K562 (cell line): ENCODE results near the gene SPINT4. TPM values are rescaled to one million over a fixed set of nuclear protein-coding genes. Genes with fewer than 3 reads are reported as not detected.

Experiments used
- ARID2 ChIP-seq: fragments of 450-650 bp; IDR thresholded peaks from 2 replicates; pipeline ENCODE4 v1.6.1; 2017; ENCODE audit warnings: antibody characterized with exemption, mild to moderate bottlenecking
- BRF1 ChIP-seq: IDR thresholded peaks from 3 replicates; pipeline ENCODE4 v1.6.1; 2011; ENCODE audit warnings: borderline replicate concordance, mild to moderate bottlenecking; ENCODE audit not compliant: insufficient read length; ENCODE audit errors: extremely low read depth
- CBX2 ChIP-seq: fragments of 200-600 bp; sonication (generic); IDR thresholded peaks from one replicate; pipeline ENCODE4 v1.6.1; 2012; ENCODE audit warnings: mild to moderate bottlenecking, low read length, inconsistent platforms; ENCODE audit not compliant: insufficient read depth, poor library complexity, severe bottlenecking
- CEBPZ ChIP-seq: fragments of 150-350 bp; IDR thresholded peaks from 2 replicates; pipeline ENCODE4 v1.6.1; 2014; ENCODE audit warnings: low read depth, mild to moderate bottlenecking, low read length, borderline replicate concordance
- CSDE1 ChIP-seq, 2 experiments: fragments of 450-650 bp; IDR thresholded peaks; 2 replicates each; pipeline ENCODE4 v1.6.1; 2016; ENCODE audit warnings: mild to moderate bottlenecking in 1 of 2
- DMBX1 ChIP-seq: fragments of 250-450 bp; sonication (Bioruptor Pico); IDR thresholded peaks from 2 replicates; pipeline ENCODE4 v1.8.0; 2022; ENCODE audit warnings: inconsistent platforms, mild to moderate bottlenecking, moderate library complexity, borderline replicate concordance
- DNMT1 ChIP-seq: fragments of 450-650 bp; IDR thresholded peaks from 2 replicates; pipeline ENCODE4 v1.6.1; 2016; ENCODE audit warnings: antibody characterized with exemption, mild to moderate bottlenecking
- FOXA3 ChIP-seq, 2 experiments: fragments of 450-650 bp in 1 of 2; sonication (generic) in 1 of 2; formaldehyde crosslinking; IDR thresholded peaks in 1 of 2; conservative IDR thresholded peaks in 1 of 2; 2 replicates each; pipeline versions ENCODE4 v1.4.0 to v1.8.0; 2020 to 2022; ENCODE audit warnings: mild to moderate bottlenecking in 2 of 2, missing genetic modification reagents in 1 of 2
- FOXJ2 ChIP-seq: fragments of 200-800 bp; sonication (Bioruptor generic); IDR thresholded peaks from 2 replicates; pipeline ENCODE4 v1.6.1; 2016; ENCODE audit warnings: missing genetic modification characterization, missing compliant biosample characterization
- JUND ChIP-seq, 2 experiments: IDR thresholded peaks; 2 replicates in 1 of 2; 3 replicates in 1 of 2; pipeline ENCODE4 v1.6.1; 2011; ENCODE audit warnings: borderline replicate concordance in 2 of 2, low read depth in 2 of 2, low read length in 2 of 2, improper control_type of control experiment in 1 of 2, missing biosample characterization in 1 of 2, missing genetic modification characterization in 1 of 2, missing genetic modification reagents in 1 of 2
- MAZ ChIP-seq, 2 experiments: fragments of 450-650 bp in 1 of 2; sonication (generic) in 1 of 2; formaldehyde crosslinking; IDR thresholded peaks in 1 of 2; conservative IDR thresholded peaks in 1 of 2; 2 replicates each; pipeline versions ENCODE4 v1.4.0 to v1.5.0; 2020; ENCODE audit warnings: mild to moderate bottlenecking in 1 of 2, missing genetic modification reagents in 1 of 2
- MECOM ChIP-seq: fragments of 250-450 bp; sonication (Bioruptor Pico); IDR thresholded peaks from 2 replicates; pipeline ENCODE4 v1.8.0; 2022; ENCODE audit warnings: inconsistent platforms
- MYC ChIP-seq, 2 experiments: fragments of 250-450 bp in 1 of 2; sonication (Bioruptor Pico) in 1 of 2; IDR thresholded peaks; 2 replicates each; pipeline versions ENCODE4 v1.5.1 to v1.6.1; 2012 to 2021; ENCODE audit warnings: low read depth in 2 of 2, borderline replicate concordance in 1 of 2, improper control_type of control experiment in 1 of 2, low read length in 1 of 2, mild to moderate bottlenecking in 1 of 2, moderate library complexity in 1 of 2
- NR2C1 ChIP-seq, 2 experiments: fragments of 450-650 bp; IDR thresholded peaks; 2 replicates each; pipeline ENCODE4 v1.6.1; 2017; ENCODE audit warnings: mild to moderate bottlenecking in 2 of 2, antibody characterized with exemption in 1 of 2, inconsistent platforms in 1 of 2, missing compliant biosample characterization in 1 of 2, missing genetic modification characterization in 1 of 2
- RAD21 ChIP-seq, 2 experiments: fragments of 250-450 bp in 1 of 2; fragments of 450-650 bp in 1 of 2; sonication (Bioruptor Pico) in 1 of 2; formaldehyde crosslinking in 1 of 2; IDR thresholded peaks in 1 of 2; conservative IDR thresholded peaks in 1 of 2; 2 replicates each; pipeline versions ENCODE4 v1.4.0 to v1.8.0; 2020 to 2022; ENCODE audit warnings: mild to moderate bottlenecking in 2 of 2, moderate library complexity in 1 of 2
- SMARCA5 ChIP-seq: fragments of 450-650 bp; IDR thresholded peaks from 2 replicates; pipeline ENCODE4 v1.6.1; 2016
- SRSF3 ChIP-seq: fragments of 200-400 bp; formaldehyde crosslinking; IDR thresholded peaks from 2 replicates; pipeline ENCODE4 v1.6.1; 2016; ENCODE audit warnings: mild to moderate bottlenecking, low read length, moderate library complexity; ENCODE audit not compliant: insufficient read depth
- STAG1 ChIP-seq: sonication (generic); formaldehyde crosslinking; IDR thresholded peaks from 2 replicates; pipeline ENCODE4 v1.5.0; 2020; ENCODE audit warnings: missing genetic modification reagents, borderline replicate concordance
- TAF1 ChIP-seq: IDR thresholded peaks from 2 replicates; pipeline ENCODE4 v1.6.1; 2011; ENCODE audit warnings: mild to moderate bottlenecking, low read length, moderate library complexity; ENCODE audit not compliant: insufficient read depth, control insufficient read depth, severe bottlenecking; ENCODE audit errors: extremely low read depth
- ZNF124 ChIP-seq: sonication (generic); formaldehyde crosslinking; IDR thresholded peaks from 2 replicates; pipeline ENCODE4 v1.8.1; 2022; ENCODE audit warnings: missing genetic modification reagents
- ZNF764 ChIP-seq: fragments of 250-450 bp; sonication (Bioruptor Pico); IDR thresholded peaks from 2 replicates; pipeline ENCODE4 v1.4.0; 2020; ENCODE audit warnings: low read depth, mild to moderate bottlenecking, moderate library complexity
- ZNF830 ChIP-seq: fragments of 250-450 bp; sonication (Bioruptor Pico); IDR thresholded peaks from 2 replicates; pipeline ENCODE4 v1.5.0; 2021; ENCODE audit warnings: mild to moderate bottlenecking
- polyA plus RNA-seq, 8 experiments: library from polyadenylated mRNA; depleted of rRNA in 4 of 8; stranded (reverse) in 5 of 8; unstranded in 3 of 8; fragments of >200 nt; fragmentation: Nextera tagmentation in 2 of 8; fragmentation: Illumina TruSeq in 1 of 8; extraction: Ambion mirVana in 2 of 8; extraction: Trizol in 1 of 8; gene quantifications; 2 replicates each; pipeline versions ENCODE4 v1.2.1 to v1.2.3, GENCODE V29; 2011 to 2014; ENCODE audit warnings: inconsistent platforms in 1 of 8, missing spikeins in 1 of 8
- total RNA-seq, 7 experiments: library from RNA; depleted of rRNA in 6 of 7; stranded (reverse); fragments of >200 nt in 6 of 7; fragmentation: Illumina TruSeq in 2 of 7; extraction: Trizol in 2 of 7; gene quantifications; 2 replicates each; pipeline versions ENCODE4 v1.2.1 to v1.2.3, GENCODE V29; 2011 to 2021; ENCODE audit warnings: low replicate concordance in 1 of 7
- TF ChIP-seq, protein P1 (sequence below): sonication (generic); formaldehyde crosslinking; IDR thresholded peaks from 2 replicates; pipeline ENCODE4 v1.5.0; 2020; ENCODE audit warnings: missing genetic modification reagents

The SPINT4 gene
- total and polyA plus RNA-seq, 9 of the 15 experiments (the other 6 are each of a cell fraction or from before 2014, with no cell fraction given) = not detected

GRCh38 chr20:45771182-45771759, 49.1 kb downstream of the SPINT4 start (continued):
- TF ChIP-seq CBX2 (no peak), MAZ (CRISPR knock-in tag; conservative IDR thresholded peaks at IDR 0.05 in 1 of 2, IDR thresholded peaks at IDR 0.05 in 1 of 2) (no peak), ZNF124 (CRISPR knock-in tag) (no peak), ZNF830 (CRISPR knock-in tag) (no peak), JUND (IDR thresholded peaks at IDR 0.05; ENCODE audit: borderline replicate concordance, low read depth, low read length) (peak; percentile 61; the same call in 1 of the 2 replicates), JUND (tag; IDR thresholded peaks at IDR 0.05; ENCODE audit: borderline replicate concordance, low read depth, low read length) (no peak; the same call in 2 of the 3 replicates), STAG1 (peak; percentile 73; the same call in 1 of the 2 replicates), CEBPZ (no peak), DMBX1 (CRISPR knock-in tag) (no peak), SMARCA5 (no peak), TAF1 (no peak), SRSF3 (no peak), ZNF764 (CRISPR knock-in tag) (no peak), DNMT1 (no peak), MYC (IDR thresholded peaks at IDR 0.05; ENCODE audit: low read depth, low read length) (peak; percentile 74), MYC (CRISPR knock-in tag; IDR thresholded peaks at IDR 0.05; ENCODE audit: borderline replicate concordance, low read depth) (no peak), CSDE1 (IDR thresholded peaks at IDR 0.05) (no peak), MECOM (no peak), NR2C1 (IDR thresholded peaks at IDR 0.05) (no peak), NR2C1 (tag; IDR thresholded peaks at IDR 0.05) (0 out of 2 replicates have a peak, but pooled peaks have one; percentile 21), FOXA3 (CRISPR knock-in tag; conservative IDR thresholded peaks at IDR 0.05 in 1 of 2, IDR thresholded peaks at IDR 0.05 in 1 of 2) (no peak), BRF1 (no peak), FOXJ2 (peak; percentile 64; the same call in 1 of the 2 replicates), RAD21 (CRISPR knock-in tag; conservative IDR thresholded peaks at IDR 0.05 in 1 of 2, IDR thresholded peaks at IDR 0.05 in 1 of 2) (peak; percentile 95 to 97), ARID2 (0 out of 2 replicates have a peak, but pooled peaks have one; percentile 31)
- TF ChIP-seq, protein P1, sequence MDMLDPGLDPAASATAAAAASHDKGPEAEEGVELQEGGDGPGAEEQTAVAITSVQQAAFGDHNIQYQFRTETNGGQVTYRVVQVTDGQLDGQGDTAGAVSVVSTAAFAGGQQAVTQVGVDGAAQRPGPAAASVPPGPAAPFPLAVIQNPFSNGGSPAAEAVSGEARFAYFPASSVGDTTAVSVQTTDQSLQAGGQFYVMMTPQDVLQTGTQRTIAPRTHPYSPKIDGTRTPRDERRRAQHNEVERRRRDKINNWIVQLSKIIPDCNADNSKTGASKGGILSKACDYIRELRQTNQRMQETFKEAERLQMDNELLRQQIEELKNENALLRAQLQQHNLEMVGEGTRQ = peak; percentile 82
